Hematopoietic multipotent progenitor cell (in vitro differentiated cells): Measurements from ENCODE around the gene GRIA1. TPM values are rescaled to one million over a fixed set of nuclear protein-coding genes. Genes with fewer than 3 reads are reported as not detected.

ENCODE experiments used
- DNase-seq, 3 donors: peaks; one replicate each; pipeline ENCODE4 v3.0.0-alpha.2; 2011 to 2015; ENCODE audit warnings: low read depth in 2 of 3, low spot score in 2 of 3
- total RNA-seq: library from RNA; depleted of rRNA; stranded (reverse); fragments of >200 nt; gene quantifications from one replicate; pipeline ENCODE4 v1.2.3, GENCODE V29; 2012

Gene GRIA1
- total RNA-seq, 1 donor, result not detected

GRCh38 chr5:153601377-153601776 lies 110.9 kb downstream of the GRIA1 start:
- no peak for DNase-seq

DNA sequence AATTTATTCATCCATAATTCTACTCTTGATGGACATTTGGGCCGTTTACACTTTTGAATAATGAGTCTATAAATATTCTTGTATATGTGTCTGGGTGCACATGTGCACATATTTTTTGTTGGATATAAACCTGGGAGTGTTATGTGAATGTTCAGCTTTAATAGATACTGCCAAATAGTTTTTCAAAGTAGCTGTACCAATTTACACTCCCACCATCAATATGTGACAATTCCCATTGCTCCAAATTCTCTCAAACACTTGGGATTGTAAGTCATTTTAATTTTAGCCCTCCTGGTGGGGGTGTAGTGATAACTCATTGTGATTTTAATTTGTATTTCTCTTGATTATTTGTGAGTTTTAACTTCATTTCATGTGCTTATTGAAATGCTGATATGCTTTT lies 114.9 kb downstream of the GRIA1 start:
- no peak for DNase-seq

DNA sequence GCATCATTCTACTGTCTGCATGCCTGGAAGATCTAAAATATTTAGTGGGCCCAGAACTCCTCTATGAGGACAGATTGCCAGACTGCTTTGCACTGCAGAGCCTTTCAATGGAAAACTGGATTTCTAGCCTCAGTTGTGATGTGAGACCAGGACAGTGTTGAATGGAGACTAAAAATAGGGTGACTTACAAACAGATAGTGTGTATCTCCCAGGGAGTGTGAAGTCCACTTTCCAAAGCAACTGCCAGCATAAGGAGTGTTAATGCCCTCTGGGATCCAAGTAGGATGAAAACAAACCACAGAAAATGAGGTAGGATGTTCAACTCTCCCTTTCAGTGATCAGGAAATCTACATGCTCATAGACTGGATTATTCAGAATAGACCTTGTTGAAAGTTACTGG lies 119.5 kb downstream of the GRIA1 start:
- no peak for DNase-seq

GRCh38 chr5:153610811-153611210 lies 120.3 kb downstream of the GRIA1 start:
- no peak for DNase-seq

DNA sequence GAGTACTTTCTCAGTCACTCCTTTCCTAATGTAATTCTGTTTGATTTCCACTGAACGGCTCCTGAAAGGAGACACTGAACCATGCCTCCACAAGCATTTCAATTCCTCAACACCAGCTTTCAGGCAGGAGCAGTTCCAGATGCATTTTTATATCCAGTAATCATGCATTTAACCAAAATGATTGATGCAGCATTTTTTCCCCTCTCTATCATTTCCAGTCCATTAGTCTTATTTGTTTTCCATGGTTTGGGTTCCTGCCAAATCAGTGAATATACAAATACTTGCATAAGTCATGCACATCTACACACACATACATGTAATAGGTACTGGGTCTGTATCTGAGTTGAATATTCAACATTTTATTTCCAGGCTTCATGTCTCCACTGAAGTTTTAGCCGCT lies 122.7 kb downstream of the GRIA1 start:
- DNase-seq, result no peak

DNA sequence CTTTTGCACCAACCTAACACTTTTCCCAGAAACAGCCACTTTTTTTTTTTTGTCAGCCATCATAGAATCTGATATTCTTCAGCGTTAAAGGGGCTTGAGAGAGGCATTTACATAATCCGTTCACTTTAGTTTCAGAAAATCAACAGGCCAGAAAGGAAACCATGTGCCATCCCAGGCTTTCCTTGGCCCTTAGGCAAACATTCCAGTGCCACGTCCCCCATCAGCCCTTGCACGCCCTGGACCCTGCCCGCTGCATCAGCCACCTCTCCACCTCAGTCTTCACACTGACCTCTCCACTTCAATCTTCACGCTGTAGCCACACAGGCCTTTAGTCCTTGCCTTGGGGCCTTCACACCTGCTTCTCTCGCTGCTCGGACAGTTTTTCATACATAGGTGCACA lies 123.2 kb downstream of the GRIA1 start:
- no peak for DNase-seq

DNA sequence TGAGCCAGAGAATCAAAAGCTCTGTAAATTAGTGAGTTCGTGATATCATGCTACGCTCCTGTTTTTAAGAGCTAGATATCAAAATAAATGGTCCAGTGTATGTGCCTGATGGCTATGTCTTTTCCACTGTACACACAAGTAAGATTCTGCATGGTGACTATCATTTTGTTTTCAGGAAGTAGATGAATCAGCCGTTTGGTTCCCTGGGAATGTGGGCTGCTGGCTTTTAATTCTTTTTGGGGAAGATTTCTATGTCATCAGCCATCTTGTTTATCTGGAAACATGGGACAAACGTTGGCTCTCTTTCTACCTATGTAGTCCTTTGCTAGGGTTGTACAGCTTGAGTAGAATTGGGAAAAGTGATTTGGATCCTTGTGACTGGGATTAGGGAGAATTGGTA lies 126.7 kb downstream of the GRIA1 start:
- no peak for DNase-seq

DNA sequence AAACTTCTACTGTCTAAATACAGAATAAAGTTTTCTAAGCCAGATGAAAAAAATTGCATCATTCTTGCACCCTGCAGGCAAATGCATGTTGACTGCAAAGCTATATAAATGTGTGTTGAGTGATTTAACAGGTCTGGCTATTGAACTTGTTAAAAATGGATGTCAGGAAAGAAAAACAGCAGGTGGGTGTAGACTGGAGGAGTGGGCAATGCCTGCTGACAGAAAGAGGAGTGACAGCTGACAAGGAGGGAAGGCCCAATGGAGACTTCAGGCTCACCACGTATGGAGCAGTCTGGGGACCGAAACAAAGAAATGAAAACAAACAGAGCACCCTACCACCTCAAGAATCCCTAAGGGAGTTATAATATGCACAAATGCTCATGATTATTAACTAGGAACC lies 127.8 kb downstream of the GRIA1 start:
- no peak for DNase-seq

DNA sequence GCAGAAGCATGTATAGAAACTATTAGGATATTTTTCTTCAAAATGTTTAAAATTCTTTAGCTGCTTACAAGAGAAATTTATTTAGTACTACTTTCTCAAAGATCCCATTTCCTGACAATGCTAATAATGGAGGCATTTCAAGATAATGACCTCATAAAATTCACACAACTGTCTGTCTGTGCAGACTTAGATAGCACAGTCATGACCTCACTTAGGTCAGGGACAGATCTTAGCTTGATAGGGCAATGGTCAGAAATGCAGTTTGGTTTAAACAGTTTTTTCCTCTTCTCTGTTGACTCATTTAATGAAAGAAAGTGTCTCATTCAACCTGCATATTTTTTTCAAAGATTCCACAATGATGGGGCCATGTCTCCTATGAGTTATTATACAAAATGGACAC lies 128.4 kb downstream of the GRIA1 start:
- DNase-seq, result no peak

DNA sequence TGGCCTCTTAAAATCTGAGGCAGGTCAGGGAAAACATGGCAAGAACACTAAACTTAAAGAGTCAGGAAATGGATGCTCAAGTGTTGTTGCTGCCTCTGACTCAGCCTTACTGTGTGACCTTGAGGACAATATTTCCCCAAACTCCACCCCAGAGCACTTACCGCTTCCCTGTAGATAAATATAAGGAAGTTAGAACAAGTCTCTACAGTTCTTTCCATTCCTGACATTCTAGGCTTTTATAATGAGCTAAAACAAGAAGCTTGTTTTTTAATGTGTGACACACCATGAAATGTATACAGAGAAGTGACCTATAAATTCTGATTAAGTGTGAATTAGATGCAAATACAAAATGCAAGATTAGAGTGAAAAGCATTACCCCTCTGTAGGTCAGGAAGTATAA lies 129.3 kb downstream of the GRIA1 start:
- DNase-seq, result no peak

GRCh38 chr5:153623124-153623523 lies 132.7 kb downstream of the GRIA1 start:
- DNase-seq, result no peak

- DNase-seq, result no peak
These were observed 133.4 kb downstream of the GRIA1 start for GRCh38 chr5:153623751-153624450.

- no peak for DNase-seq
These were observed 133.9 kb downstream of the GRIA1 start for GRCh38 chr5:153624451-153624765.

- DNase-seq, result no peak
These were observed 135.4 kb downstream of the GRIA1 start for GRCh38 chr5:153625826-153626354.

- DNase-seq, result no peak
These were observed 136.4 kb downstream of the GRIA1 start for GRCh38 chr5:153626836-153627235.

DNA sequence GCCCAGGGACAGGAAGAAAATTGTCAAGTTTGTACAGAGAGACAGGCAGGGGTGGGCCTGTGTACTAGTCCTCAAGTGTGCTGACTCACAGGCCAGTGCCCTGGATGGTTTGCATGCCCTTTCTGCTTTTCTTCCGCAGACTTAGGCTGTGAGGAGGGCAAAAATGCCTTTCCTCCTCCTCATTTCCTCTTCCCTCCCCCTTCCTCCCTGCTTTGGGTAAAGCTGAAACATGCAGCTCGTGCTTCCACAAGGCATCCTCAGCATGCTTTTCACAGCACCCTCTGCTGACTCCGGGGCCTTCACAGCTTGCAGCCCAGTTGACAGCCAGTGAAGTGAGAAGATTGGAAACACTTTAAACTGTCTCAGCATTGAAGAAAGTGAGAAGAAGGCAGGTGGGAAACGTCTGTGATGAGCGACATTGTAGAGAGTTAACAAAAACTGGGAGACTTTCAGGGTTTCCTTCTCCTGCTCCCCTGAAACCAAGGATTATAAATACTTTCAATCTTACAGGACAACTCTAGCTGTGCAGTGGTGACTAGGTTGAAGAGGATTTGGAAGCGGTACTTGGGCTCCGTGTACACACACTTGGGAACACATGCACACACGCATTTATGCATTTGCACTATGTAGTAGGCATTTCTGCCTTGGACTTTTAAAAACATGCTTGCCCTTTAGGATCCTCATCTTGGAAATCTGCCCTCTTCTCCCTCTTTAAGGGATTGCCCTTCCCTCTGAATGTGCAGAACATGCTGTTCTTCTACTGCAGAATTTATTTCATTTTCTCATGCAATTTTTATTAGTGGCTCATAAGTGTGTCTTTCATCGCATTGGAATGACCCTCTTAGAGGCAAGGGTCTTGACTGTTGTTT lies 138.8 kb downstream of the GRIA1 start:
- DNase-seq, result peak in 2 of 3 donors; percentile 8 to 44

DNA sequence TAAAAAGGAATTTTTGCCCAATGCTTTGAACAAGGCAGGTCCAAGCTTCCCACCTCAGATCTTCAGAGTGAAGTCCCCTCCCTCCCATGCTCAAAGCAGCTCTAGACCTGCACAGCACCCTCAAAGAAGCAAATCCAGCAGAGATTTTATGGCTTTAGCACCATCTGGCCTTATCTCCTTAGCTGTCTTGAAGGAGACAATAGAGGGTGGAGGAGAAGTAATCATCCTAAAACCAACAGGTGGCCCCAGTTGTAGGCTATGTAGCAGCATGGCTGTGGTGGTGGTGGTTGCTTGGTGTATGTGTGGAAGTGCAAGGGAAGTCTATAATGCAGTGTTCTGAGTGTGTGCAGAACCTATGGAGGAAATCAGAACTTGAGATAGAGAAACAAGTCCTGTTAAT lies 140.1 kb downstream of the GRIA1 start:
- no peak for DNase-seq

- DNase-seq, result no peak
These were observed 142.3 kb downstream of the GRIA1 start for GRCh38 chr5:153632748-153633290.

DNA sequence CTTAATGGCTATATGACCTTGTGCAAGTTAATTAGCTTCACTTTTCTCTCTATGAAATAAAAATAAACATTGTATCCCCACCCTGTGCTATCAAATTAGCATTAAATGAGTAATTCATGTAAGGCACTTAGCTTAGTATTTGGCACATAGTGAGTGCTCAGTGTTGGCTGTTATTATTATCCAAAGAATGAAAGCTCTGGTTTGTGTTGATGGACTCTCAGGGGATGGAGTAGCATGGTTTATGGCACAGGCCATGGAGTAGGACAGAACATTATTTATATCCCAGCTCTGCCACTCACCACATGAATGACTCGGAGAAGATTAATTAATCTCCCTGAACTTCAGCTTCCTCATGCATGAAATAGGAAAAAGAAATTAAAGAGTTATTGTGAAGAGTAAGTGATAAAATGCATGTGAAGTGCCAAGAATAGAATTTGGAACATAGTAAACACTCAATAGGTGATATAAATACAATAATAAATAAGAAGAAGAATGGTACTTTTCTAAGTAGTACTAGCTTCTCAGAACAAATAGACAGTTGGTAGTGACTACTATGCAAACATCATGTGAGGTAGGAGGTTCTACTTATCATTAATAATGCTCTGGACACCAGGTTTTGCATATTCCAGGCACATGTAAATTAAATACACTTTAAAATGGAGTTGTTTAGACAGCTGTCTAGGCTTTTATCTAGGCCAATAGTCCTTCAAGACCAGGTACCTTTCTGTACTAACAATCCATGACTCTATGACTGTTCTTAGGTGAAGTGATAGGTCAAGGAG lies 146.4 kb downstream of the GRIA1 start:
- no peak for DNase-seq

GRCh38 chr5:153640293-153640692 lies 149.8 kb downstream of the GRIA1 start:
- no peak for DNase-seq

GRCh38 chr5:153641183-153641688 lies 150.8 kb downstream of the GRIA1 start:
- no peak for DNase-seq
